RWPE1 (cell line): Measurements from ENCODE around the gene PTCH2.
"Not testable (repeated sequence)": the region's sequence is repeated elsewhere in the genome, so short reads cannot be mapped to it uniquely, and the experiment has no call there.

ENCODE experiments used
- CTCF ChIA-PET: fragments of 350-600 bp; sonication (Branson Sonifier 250); formaldehyde crosslinking; extraction: SDS; loops from one replicate; lab custom pipeline; 2021; lab: Yijun Ruan, JAX
- POLR2A ChIA-PET: fragments of 400-600 bp; formaldehyde crosslinking; extraction: SDS; loops from one replicate; lab custom pipeline; 2020; ENCODE audit warnings: antibody characterized with exemption; ENCODE audit not compliant: low non-redundant PET; lab: Yijun Ruan, JAX
- DNase-seq: peaks from one replicate; pipeline ENCODE4 v3.0.0; 2012; ENCODE audit warnings: low spot score
- H3K27ac ChIP-seq: fragments of 450-650 bp; 2 replicates; pipeline ENCODE4 v1.5.1; 2017
- TF ChIP-seq, protein P1 (sequence below): fragments of 450-650 bp; conservative IDR thresholded peaks from 2 replicates; pipeline ENCODE4 v1.5.1; 2017; ENCODE audit warnings: low read depth, mild to moderate bottlenecking

PTCH2 gene

DNA sequence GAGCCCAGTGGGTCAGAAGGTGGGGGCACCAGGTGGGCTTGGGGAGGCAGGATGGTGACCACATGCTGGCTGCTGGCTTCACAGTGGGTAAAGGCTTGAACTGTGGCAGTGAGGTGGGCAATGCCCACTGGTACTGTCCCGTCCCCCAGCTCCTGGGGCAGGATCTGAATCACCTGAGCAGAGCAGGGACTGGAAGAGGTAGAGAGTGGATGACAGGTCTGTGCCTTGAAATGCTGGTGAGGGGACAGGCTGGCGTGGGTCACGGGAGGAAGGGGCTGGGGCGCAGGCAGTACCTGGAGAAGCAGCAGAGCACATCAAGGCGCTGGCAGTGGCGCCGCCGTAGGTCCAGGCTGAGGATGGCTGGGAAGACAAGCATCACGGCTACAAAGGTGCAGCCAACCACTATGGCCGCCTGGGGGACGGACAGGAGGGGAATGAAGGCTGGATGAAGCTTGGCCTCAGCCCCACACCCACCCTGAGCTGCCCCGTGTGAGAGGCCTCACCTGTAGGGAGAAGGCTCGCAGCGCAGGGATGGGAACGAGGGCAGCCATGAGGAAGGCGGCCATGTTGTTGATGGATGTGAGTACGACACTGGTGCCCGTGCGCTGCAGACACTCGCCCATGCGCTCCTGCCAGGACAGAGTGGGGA, 14.9 kb downstream of the PTCH2 start:
- TF ChIP-seq, protein P1, sequence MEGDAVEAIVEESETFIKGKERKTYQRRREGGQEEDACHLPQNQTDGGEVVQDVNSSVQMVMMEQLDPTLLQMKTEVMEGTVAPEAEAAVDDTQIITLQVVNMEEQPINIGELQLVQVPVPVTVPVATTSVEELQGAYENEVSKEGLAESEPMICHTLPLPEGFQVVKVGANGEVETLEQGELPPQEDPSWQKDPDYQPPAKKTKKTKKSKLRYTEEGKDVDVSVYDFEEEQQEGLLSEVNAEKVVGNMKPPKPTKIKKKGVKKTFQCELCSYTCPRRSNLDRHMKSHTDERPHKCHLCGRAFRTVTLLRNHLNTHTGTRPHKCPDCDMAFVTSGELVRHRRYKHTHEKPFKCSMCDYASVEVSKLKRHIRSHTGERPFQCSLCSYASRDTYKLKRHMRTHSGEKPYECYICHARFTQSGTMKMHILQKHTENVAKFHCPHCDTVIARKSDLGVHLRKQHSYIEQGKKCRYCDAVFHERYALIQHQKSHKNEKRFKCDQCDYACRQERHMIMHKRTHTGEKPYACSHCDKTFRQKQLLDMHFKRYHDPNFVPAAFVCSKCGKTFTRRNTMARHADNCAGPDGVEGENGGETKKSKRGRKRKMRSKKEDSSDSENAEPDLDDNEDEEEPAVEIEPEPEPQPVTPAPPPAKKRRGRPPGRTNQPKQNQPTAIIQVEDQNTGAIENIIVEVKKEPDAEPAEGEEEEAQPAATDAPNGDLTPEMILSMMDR = no peak
- ChIA-PET POLR2A (no interaction called here), CTCF (interaction anchor here (0.7 kb wide), 1 partner anchor 260 kb away, joined by 3 read pairs; no protein-coding TSS in a partner anchor)

DNA sequence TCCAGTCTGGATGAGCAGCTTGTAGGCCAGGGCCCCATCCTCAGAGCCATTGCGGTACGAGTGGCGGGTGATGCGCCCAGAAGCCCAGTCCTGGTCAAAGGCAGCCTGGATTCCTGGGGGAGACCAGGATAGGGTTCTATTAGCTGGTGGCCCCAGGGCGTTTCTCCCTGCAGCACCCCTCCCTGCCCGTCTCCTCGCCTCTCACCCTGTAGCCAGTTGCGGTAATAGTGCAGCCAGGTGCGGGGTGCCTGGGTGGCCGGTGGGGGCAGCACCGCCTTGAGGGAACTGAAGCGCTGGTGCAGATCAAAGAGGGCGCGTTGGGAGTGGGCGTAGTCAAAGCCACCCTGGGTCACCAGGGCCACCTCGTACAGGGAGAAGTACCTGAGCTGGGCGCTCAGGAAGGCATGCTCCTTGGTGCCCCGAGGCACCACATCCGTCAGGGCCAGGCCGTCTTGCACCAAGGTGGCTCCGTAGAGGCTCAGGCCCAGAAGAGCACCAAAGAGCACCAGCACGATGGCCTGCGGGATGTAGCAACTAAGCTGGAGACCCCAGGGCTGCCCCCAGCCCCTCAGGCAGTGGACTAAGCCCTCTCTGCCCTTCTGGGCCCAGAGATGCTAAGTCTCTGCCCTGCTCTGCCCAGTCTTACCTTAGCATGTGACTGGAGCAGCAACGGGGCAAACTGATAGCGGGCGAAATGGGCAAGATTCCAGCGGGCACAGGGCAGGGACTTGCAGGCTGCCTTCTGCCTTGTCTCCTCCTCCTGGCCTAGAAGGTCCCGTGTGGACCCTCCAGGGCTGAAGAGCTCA, 15.7 kb downstream of the PTCH2 start:
- POLR2A ChIA-PET = no interaction called here
- CTCF ChIA-PET = interaction anchor here (0.7 kb wide), 1 partner anchor 261 kb away, joined by 3 read pairs; no protein-coding TSS in a partner anchor
- no peak overlapping the region for H3K27ac ChIP-seq
- TF ChIP-seq, protein P1 = no peak
- DNase-seq = no peak

More for the DNA sequence above, 14.9 kb downstream of the PTCH2 start:
- H3K27ac ChIP-seq = no peak overlapping the region
- no peak for DNase-seq

DNA sequence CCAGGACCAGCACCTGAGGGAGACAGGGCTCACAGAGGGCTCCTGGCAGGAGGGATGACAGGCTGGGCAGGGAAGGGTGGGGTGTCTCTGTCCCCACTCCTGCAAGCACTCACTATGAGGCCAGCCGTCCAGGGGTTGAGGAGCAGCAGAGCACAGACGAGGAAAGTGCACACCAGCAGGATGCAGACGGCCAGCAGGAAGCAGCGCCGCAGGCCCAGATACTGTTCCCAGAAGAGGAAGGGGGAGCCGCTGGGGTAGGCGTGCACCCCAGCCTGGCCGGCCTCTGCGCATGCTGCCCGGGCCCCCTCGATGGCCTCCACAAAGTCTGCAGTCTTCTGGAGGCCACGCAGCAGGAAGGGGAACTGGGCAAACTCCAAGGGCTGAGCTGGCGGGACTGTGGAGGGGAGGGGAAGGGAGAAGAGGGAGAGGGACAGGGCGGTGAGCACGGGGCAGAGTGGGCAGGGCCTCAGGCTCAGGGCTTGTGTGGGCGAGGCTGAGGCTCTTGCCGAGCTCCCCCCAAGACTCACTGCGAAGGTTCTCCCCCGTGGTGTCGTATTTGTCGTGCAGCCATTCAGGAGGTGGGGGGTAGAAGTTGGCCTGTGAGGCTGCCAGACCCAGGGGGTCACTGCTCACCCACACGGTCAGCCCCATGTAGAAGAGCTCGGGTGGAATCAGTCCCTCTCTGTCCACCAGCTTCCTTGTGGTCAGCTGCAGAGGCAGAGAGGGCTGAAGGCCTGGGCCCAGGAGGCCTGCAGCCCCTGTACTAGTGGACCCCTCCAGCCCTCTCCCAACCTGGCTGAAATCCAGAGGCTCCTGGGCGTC, 16.5 kb downstream of the PTCH2 start:
- POLR2A ChIA-PET = interaction anchor here (0.6 kb wide), 1 partner anchor 60 kb away, joined by 3 read pairs; no protein-coding TSS in a partner anchor
- TF ChIP-seq, protein P1 = no peak
- CTCF ChIA-PET = no interaction called here
- no peak for DNase-seq
- H3K27ac ChIP-seq = peak overlapping the region; percentile 12; the same call in 1 of the 2 replicates

DNA sequence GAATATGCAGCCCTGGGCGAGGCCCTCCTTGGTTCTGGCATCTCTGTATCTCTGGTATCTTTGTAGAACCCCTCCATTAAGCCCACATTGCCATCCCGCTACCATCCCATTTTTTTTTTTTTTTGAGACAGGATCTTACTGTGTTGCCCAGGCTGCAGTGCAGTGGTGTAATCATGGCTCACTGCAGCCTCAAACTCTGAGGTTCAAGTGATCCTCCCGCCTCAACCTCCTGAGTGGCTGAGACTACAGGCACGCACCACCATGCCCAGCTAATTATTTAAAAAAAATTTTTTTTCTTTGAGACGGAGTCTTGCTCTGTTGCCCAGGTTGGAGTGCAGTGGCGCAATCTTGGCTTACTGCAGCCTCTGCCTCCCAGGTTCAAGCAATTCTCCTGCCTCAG, 18.7 kb downstream of the PTCH2 start:
- DNase-seq, CTCF ChIA-PET, POLR2A ChIA-PET, H3K27ac ChIP-seq: not testable (repeated sequence)

DNA sequence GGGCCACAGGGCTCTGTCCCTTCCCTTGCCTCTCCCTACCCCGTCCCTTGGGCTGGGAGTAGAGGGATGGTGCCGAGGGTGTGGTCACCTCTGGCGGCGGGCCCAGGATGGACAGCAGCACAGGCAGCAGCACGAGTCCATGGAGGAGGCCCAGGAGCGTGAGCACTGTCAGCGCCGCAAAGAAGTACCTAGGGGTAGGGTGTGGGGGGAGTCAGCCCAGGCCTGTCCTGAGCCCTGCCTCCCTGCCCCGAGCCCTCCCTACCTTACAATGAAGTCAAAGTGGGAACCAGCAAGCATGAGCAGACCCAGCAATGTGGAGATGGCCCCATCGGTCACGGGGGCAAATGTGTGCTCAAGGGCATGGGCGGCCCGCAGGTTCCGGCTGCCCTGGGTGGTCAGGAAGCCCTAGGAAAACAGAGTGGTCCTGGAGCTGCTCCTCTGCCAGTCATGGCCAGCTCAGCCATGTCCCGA, 20.0 kb downstream of the PTCH2 start:
- ChIA-PET POLR2A (no interaction called here), CTCF (interaction anchor here (0.6 to 1.4 kb wide), 4 partner anchors 13 to 500 kb away, joined by 3 to 4 read pairs (median 3); no protein-coding TSS in a partner anchor)
- peak overlapping the region; percentile 30 for H3K27ac ChIP-seq
- TF ChIP-seq, protein P1 = no peak
- DNase-seq = no peak

DNA sequence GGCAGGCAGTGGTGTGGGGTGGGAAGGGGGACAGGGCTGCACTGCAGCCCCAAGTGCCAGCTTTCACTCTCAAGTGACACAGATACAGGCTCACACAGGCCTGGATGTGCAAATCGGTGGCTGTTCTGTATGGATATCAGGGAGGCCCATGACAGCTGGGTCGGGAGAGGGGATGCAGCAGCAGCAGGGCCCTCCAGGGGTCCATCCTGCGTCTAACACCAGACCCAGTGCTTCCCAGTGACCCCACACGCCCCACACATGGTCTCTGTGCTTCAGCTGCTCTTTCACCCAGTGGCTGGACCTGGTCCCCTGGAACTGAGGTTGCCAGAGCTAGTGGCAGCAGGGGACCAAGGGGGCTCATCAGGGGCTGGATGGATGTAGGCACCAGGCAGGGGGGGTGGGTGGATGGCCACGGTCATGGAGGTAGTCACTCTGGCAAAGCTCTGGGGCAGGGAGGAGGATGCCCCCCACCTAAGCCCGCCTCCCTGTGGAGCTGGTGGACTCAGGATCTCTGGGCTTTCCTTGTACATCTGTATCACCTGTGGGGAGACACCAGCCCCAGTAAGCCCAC, 20.8 kb downstream of the PTCH2 start:
- DNase-seq = no peak
- ChIA-PET POLR2A (no interaction called here), CTCF (interaction anchor here (0.7 to 1.4 kb wide), 4 partner anchors 13 to 190 kb away, joined by 3 to 4 read pairs (median 3); partner anchors contain the start of gene UROD)
- TF ChIP-seq, protein P1 = no peak
- peak overlapping the region; percentile 30 for H3K27ac ChIP-seq
